Subcutaneous adipose tissue (tissue), 4 donors: Measurements from ENCODE around the gene SLC2A9. TPM values are rescaled to one million over a fixed set of nuclear protein-coding genes. Genes with fewer than 3 reads are reported as not detected.

Source experiments
- total RNA-seq, 4 donors: library from RNA; depleted of rRNA; stranded (reverse); fragments of >200 nt; gene quantifications; one replicate each; pipeline ENCODE4 v1.1.0, GENCODE V29; 2016
- TF ChIP-seq, protein P1 (sequence below): fragments of 450-650 bp; IDR thresholded peaks from one replicate; pipeline ENCODE4 v1.5.1; 2016; ENCODE audit warnings: low read depth, mild to moderate bottlenecking, control low read depth, antibody characterized with exemption, moderate library complexity

The SLC2A9 gene
- total RNA-seq, 4 donors from 2014 or later: 4.6 to 15.8 (median 7.8) TPM

GRCh38 chr4:9826551-9826950, 194.7 kb downstream of the SLC2A9 start:
- TF ChIP-seq, protein P1, sequence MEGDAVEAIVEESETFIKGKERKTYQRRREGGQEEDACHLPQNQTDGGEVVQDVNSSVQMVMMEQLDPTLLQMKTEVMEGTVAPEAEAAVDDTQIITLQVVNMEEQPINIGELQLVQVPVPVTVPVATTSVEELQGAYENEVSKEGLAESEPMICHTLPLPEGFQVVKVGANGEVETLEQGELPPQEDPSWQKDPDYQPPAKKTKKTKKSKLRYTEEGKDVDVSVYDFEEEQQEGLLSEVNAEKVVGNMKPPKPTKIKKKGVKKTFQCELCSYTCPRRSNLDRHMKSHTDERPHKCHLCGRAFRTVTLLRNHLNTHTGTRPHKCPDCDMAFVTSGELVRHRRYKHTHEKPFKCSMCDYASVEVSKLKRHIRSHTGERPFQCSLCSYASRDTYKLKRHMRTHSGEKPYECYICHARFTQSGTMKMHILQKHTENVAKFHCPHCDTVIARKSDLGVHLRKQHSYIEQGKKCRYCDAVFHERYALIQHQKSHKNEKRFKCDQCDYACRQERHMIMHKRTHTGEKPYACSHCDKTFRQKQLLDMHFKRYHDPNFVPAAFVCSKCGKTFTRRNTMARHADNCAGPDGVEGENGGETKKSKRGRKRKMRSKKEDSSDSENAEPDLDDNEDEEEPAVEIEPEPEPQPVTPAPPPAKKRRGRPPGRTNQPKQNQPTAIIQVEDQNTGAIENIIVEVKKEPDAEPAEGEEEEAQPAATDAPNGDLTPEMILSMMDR: no peak

- TF ChIP-seq, protein P1: no peak
These were observed 196.2 kb downstream of the SLC2A9 start for GRCh38 chr4:9825049-9825448.

GRCh38 chr4:9820343-9820742, 201.0 kb downstream of the SLC2A9 start:
- TF ChIP-seq, protein P1: no peak

GRCh38 chr4:9816285-9816684, 205.0 kb downstream of the SLC2A9 start:
- TF ChIP-seq, protein P1: no peak

DNA sequence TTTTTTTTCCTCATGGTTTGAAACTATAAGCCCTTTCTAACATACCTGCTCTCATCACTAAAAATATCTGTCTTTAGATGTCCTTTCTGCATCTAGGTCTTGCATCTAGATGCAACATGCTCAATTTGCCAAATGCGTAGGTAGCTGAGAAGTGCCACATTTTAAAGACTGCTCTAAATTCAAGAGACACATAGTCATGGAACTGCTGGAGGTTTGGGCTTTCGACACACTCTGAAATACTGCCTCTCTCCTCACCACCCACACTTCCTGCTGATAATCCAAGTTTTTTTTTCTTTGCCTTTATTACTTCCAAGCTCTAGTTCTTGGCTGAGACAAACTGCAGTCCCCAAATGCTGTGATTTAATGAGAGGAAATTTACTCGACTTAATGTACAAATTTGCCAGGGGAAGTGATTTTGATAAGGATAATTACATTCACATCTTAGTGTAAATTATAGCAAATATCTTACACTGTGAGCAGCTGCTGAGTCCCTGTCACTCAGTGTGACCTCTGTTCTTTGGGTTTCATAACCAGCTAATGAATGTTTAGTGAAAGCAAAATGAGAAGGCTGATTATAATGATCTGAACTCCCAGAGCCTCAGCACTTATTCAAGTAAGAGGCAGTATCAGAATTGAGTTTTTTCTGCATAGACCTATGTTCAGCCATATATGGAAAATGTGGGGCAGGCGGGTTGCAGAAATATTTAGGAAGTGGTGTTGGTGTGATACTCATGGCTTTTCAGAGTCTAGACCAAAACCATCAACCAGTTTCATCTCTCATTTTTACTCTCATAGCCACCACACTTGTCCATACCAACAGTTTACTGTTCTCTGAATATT, 208.6 kb downstream of the SLC2A9 start:
- TF ChIP-seq, protein P1: no peak

DNA sequence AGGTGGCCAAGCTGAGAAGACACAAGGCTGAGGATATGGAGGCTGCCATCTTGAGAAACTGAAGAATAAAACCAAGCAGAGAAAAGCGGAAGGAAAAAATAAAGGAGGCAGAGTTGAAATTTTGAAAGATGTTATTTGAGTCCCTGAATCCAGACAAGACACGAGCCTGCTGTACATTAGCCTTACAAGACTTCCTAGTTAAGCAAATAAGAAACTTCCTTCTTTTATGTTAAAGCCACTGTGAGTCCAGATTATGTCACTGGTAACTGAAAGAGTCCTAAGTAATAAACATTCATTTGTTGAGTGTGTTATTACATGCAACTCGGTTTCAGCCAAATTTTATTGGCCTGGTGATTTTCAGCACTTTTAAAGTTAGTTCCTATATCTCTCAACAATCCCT, 209.5 kb downstream of the SLC2A9 start:
- TF ChIP-seq, protein P1: no peak

DNA sequence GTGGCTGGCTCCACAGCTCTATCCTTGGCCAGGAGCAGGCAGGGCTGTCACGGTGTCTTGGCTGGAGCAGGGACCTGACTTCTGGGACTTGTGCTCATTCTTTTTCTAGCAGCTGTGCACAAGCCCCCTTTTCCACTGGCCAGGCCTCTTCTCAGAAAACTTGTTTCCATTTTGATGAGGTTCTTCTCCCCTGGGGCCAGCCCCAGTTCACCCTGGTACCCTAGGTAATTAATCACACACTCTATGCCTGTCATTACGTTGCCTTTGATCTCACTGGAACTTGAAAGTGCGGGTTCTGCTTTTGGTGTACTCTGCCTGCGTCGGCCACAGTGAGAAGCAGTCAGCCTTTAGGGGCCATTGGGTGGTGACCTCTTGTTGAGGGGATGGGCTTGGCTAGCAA, 213.2 kb downstream of the SLC2A9 start:
- TF ChIP-seq, protein P1: no peak
